Glomerular visceral epithelial cell (primary cell): Measurements from ENCODE around the gene FAM210B.
"Not testable (repeated sequence)": the region's sequence is repeated elsewhere in the genome, so short reads cannot be mapped to it uniquely, and the experiment has no call there.

Experiments used
- DNase-seq: peaks from one replicate; pipeline ENCODE4 v3.0.0-alpha.2; 2016; ENCODE audit errors: extremely low spot score

Gene FAM210B

GRCh38 chr20:56392132-56392880 is 33.5 kb downstream of the FAM210B start, which contains the start of the genes AURKA and CSTF1:
AURKA (minus strand) TSS chr20:56392215; CDS start chr20:56388197, 4,018 bp downstream.
CSTF1 (plus strand) TSS chr20:56392645; CDS start chr20:56395553, 2,908 bp downstream.
- peak; percentile 100 for DNase-seq

GRCh38 chr20:56392881-56393482 is 34.2 kb downstream of the FAM210B start:
- DNase-seq, result peak; percentile 15

GRCh38 chr20:56393653-56394052 is 34.9 kb downstream of the FAM210B start:
- DNase-seq, result no peak

- DNase-seq, result no peak
Observed at GRCh38 chr20:56395166-56395565, 36.4 kb downstream of the FAM210B start.

- DNase-seq, result peak; percentile 71
Observed at GRCh38 chr20:56400001-56400640, 41.3 kb downstream of the FAM210B start.

GRCh38 chr20:56403465-56403864 is 44.7 kb downstream of the FAM210B start:
- no peak for DNase-seq

GRCh38 chr20:56405356-56405755 is 46.6 kb downstream of the FAM210B start:
- not testable (repeated sequence) for DNase-seq

- no peak for DNase-seq
Observed at GRCh38 chr20:56406910-56407309, 48.1 kb downstream of the FAM210B start.

GRCh38 chr20:56409521-56409920 is 50.7 kb downstream of the FAM210B start:
- no peak for DNase-seq

- no peak for DNase-seq
Observed at GRCh38 chr20:56409956-56410355, 51.2 kb downstream of the FAM210B start.

- not testable (repeated sequence) for DNase-seq
Observed at GRCh38 chr20:56411287-56411686, 52.5 kb downstream of the FAM210B start.

GRCh38 chr20:56411759-56412472 is 53.1 kb downstream of the FAM210B start, which contains the start of gene CASS4:
CASS4 (plus strand) TSS chr20:56412260; CDS start chr20:56412459, 199 bp downstream.
- DNase-seq, result peak; percentile 62

- DNase-seq, result no peak
Observed at GRCh38 chr20:56412473-56412790, 53.7 kb downstream of the FAM210B start.

- DNase-seq, result no peak
Observed at GRCh38 chr20:56412949-56413348, 54.2 kb downstream of the FAM210B start.

- no peak for DNase-seq
Observed at GRCh38 chr20:56414842-56415765, 56.3 kb downstream of the FAM210B start.

- DNase-seq, result no peak
Observed at GRCh38 chr20:56417402-56417801, 58.6 kb downstream of the FAM210B start.

- peak; percentile 18 for DNase-seq
Observed at GRCh38 chr20:56417911-56418310, 59.1 kb downstream of the FAM210B start.
